HAP-1 (cell line): ENCODE data around the gene ZNF516.
A peak's percentile ranks its signal among the peaks of the same experiment; 100 is the strongest.

Experiments used
- DNase-seq, 2 experiments: peaks; one replicate each; pipeline ENCODE4 v3.0.0-alpha.2; 2016 to 2020; ENCODE audit warnings: low spot score in 2 of 2
- H3K27me3 ChIP-seq: fragments of 250-450 bp; sonication (Bioruptor Pico); 2 replicates; pipeline ENCODE4 v1.5.1; 2020; ENCODE audit warnings: low read depth, mild to moderate bottlenecking, moderate library complexity
- H3K36me3 ChIP-seq: fragments of 250-450 bp; sonication (Bioruptor Pico); replicated peaks from 2 replicates; pipeline ENCODE4 v1.5.1; 2020; ENCODE audit warnings: mild to moderate bottlenecking
- H3K4me1 ChIP-seq: fragments of 250-450 bp; sonication (Bioruptor Pico); 2 replicates; pipeline ENCODE4 v1.5.1; 2020; ENCODE audit warnings: mild to moderate bottlenecking
- H3K4me3 ChIP-seq: fragments of 250-450 bp; sonication (Bioruptor Pico); 2 replicates; pipeline ENCODE4 v1.5.1; 2020; ENCODE audit warnings: mild to moderate bottlenecking, moderate library complexity
- H3K9me3 ChIP-seq: fragments of 250-450 bp; sonication (Bioruptor Pico); 2 replicates; pipeline ENCODE4 v1.5.1; 2020; ENCODE audit warnings: mild to moderate bottlenecking, moderate library complexity
- in situ Hi-C: fragments of 300-500 bp; cut with MboI; formaldehyde crosslinking; loops from 3 replicates; pipeline ENCODE4 v1.14.3; 2020; ENCODE audit warnings: low sequenced_read_pairs, inconsistent platforms, mixed read lengths

ZNF516 gene

DNA sequence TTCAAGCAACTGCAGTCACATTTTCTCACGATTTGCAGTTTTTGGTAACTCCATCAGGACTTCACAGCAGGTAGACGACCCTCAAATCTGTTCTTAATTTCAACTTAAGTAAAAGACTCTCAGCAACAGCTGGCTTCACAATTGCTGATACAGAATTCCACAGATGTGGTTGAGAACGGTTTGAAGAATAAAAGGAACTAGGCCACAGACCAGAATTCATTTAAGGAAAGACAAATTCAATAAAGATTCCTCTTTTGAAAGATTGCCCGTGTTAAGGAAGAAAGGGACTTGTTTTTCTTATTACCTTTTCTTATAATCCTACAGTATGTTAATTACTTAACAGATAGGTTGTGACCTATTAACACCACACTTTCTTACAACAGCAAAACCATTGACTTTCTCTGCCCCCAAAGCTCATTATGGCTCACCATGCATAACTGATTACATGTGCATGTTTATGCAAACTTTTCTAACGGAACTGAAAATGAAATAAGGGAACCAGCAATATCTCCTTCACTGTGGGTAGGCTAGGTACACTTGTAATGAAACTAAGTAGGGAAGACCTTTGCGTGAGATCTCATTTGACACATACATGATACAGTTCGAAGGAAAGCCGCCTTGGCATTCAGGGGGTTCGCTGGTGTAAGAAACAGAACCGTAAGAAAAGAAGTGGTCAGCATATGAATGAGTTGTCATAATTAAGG lies 4.7 kb upstream of the ZNF516 start:
- H3K4me3 ChIP-seq = no peak overlapping the region
- no peaks in the 10 kb centered on the region for H3K9me3 ChIP-seq

GRCh38 chr18:76499021-76499420 lies 4.0 kb upstream of the ZNF516 start:
- H3K36me3 ChIP-seq = no peaks in the 10 kb centered on the region
- in situ Hi-C loops = no loop called here
- DNase-seq = no peak
- no peak overlapping the region for H3K4me3 ChIP-seq
- no peaks in the 10 kb centered on the region for H3K9me3 ChIP-seq
- H3K4me1 ChIP-seq = peaks cover 5% of the 10 kb centered on the region
- H3K27me3 ChIP-seq = no peaks in the 10 kb centered on the region

More for the DNA sequence above, 4.7 kb upstream of the ZNF516 start:
- in situ Hi-C loops = no loop called here
- Histone ChIP-seq H3K27me3 (no peaks in the 10 kb centered on the region), H3K36me3 (no peaks in the 10 kb centered on the region), H3K4me1 (peaks cover 5% of the 10 kb centered on the region)
- DNase-seq = peak in 1 of 2 experiments; percentile 1

DNA sequence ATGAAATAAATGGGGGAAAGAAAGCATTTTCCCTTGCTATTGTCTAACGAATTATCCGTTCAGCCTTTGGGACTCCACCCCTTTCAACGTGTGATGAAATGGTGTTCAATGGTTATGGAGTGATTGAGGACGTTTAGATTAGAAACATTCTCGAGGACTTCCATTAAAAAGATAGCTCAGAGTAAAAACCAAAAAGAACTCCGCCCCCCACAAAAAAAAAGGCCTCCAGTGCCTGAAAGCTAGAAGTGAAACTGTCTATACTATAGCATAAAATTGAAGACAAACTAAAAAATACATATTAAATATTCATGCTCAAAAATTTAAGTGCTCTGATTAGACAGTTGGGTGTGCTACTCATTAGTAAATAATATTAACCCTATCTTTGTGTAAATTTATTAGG lies 3.0 kb upstream of the ZNF516 start:
- Histone ChIP-seq H3K36me3 (no peaks in the 10 kb centered on the region), H3K4me3 (no peak overlapping the region), H3K4me1 (peaks cover 7% of the 10 kb centered on the region), H3K27me3 (no peaks in the 10 kb centered on the region), H3K9me3 (no peaks in the 10 kb centered on the region)
- DNase-seq = no peak
- in situ Hi-C loops = no loop called here

DNA sequence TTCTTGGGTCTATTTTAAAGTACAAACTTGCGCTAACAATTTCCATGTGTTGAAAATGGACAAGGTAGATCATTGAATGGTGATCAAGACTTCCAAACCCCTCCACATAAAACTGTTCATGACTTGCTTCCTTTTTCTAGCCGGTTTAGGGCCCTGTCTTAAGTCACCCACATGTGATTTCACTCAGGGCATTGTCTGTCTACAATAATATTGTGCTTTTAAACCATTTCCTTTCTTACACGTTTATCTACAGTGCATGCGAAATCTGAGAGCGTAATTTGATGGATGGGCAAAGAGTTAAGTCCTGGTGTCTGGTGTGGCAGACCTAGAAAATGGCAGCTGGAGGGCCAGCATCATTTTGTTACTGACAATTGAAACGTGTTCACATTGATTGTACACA lies 2.0 kb upstream of the ZNF516 start:
- DNase-seq = no peak
- in situ Hi-C loops = no loop called here
- H3K27me3 ChIP-seq = no peaks in the 10 kb centered on the region
- peaks cover 7% of the 10 kb centered on the region for H3K4me1 ChIP-seq
- H3K9me3 ChIP-seq = no peaks in the 10 kb centered on the region
- no peak overlapping the region for H3K4me3 ChIP-seq
- no peaks in the 10 kb centered on the region for H3K36me3 ChIP-seq

- H3K4me3 ChIP-seq = peak overlapping the region; percentile 53
- DNase-seq = peak; percentile 54 to 73
- H3K36me3 ChIP-seq = no peaks in the 10 kb centered on the region
- in situ Hi-C loops = no loop called here
- H3K9me3 ChIP-seq = no peaks in the 10 kb centered on the region
- no peaks in the 10 kb centered on the region for H3K27me3 ChIP-seq
- H3K4me1 ChIP-seq = peaks cover 7% of the 10 kb centered on the region
Observed at GRCh38 chr18:76496194-76496890, 1.3 kb upstream of the ZNF516 start.

DNA sequence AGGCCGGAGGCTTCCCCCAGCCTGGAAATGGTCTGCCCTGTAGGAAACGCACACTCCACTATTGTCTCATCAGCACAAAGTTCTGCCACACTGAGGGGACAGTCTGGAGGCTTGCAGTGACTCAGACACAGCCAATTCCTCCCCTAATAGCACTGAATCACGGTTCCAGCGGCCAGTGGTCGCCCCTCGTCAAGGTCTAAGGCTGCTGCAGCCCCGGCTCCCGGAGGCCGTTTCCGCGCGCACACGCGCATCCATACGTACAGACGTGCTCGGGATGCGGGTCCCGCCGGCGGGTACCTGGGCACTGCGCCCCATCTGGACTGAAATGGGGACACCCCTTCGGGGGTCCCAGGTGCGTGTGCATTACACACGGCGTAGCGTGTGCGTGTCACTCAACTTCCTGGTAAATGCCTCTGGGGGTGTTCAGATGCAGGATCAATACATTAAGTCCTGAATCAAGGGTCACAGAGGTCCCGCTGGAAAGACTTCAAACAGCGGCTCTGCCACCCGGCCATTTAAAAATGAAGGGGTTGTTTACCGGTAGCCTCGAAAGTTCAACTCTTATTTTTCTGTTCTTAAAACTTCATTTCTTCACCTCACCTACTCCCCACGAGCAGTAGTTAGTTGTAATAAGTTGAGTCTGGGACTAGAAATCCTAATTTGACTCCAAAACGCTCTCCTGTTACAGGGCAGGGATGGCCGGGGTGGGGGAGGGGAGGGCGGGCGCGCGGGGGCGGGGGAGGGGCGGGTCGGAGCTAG lies 572 bp upstream of the ZNF516 start:
- Histone ChIP-seq H3K4me3 (peak overlapping the region; percentile 53), H3K36me3 (no peaks in the 10 kb centered on the region), H3K27me3 (no peaks in the 10 kb centered on the region), H3K4me1 (peaks cover 7% of the 10 kb centered on the region), H3K9me3 (no peaks in the 10 kb centered on the region)
- DNase-seq = peak; percentile 2 to 64
- in situ Hi-C loops = no loop called here

DNA sequence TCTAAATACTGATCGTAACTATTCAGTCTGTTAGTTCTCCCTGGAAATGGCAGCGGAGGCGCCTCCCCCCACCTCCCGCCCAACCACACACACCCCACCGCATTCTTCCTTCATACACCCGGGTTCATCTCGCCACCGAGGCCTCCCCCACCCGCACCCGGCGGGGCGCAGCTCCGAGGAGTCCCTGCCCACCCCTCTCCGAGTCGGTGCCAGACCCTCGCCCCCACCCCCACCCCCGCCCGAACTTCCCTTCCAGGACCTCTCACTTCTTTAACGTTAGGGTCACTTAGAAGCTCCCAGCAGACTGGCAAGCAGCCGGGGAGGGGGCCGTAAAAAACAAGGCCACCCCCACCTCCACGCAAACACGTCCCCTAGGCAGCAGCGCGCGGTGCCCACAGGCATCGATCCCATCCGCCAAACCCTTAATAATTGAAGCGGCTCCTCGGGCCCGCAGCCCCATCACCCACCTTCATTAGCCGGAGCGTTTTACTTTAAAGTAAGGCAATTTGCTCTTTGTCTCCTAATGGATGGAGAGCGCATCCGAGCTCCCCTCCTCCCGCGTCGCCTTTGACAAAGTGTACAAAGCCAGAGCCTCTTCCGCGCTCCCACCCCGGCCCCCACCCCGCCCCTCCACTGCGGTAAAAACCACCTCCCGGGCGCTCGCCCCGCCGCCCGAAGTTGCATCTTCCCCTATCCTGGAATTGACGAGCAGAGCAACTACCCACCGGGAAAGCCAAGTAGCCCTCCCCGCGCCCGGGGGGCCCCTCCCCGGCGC lies 624 bp downstream of the ZNF516 start:
- Histone ChIP-seq H3K36me3 (no peaks in the 10 kb centered on the region), H3K9me3 (no peaks in the 10 kb centered on the region), H3K4me3 (peak overlapping the region; percentile 61), H3K4me1 (peaks cover 13% of the 10 kb centered on the region), H3K27me3 (no peaks in the 10 kb centered on the region)
- peak; percentile 42 to 76 for DNase-seq
- in situ Hi-C loops = no loop called here

- DNase-seq = peak; percentile 68
- Histone ChIP-seq H3K4me3 (peak overlapping the region; percentile 61), H3K27me3 (no peaks in the 10 kb centered on the region), H3K9me3 (no peaks in the 10 kb centered on the region), H3K4me1 (peaks cover 22% of the 10 kb centered on the region), H3K36me3 (no peaks in the 10 kb centered on the region)
- in situ Hi-C loops = no loop called here
Observed at GRCh38 chr18:76493213-76494161, 1.6 kb downstream of the ZNF516 start.

DNA sequence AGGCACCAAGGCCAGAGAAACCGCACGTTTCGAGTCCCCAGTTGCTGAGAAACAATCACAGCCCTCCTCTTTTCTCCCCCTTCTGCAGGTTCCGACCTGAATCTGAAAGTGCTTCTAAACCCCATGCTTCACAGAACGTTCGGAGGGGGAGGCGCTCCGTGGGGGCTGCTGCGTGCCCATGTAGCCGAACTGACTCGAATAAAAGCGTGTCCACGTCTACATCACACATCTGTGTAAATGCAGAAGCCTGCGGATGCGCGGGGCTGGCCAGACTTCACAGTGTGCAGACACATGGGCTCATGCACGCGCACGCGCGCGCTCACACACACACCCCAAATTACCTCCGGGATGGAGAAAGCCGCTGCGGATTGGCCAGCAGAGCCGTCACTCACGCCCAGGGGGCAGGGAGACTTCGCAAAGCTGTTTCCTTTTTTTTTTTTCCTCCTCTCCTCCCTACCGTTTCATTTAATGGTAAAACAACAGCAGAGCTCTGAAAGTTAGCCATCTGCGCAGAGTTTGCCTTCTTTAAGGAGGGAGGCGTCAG lies 2.3 kb downstream of the ZNF516 start:
- Histone ChIP-seq H3K27me3 (no peaks in the 10 kb centered on the region), H3K9me3 (no peaks in the 10 kb centered on the region), H3K4me3 (peak overlapping the region; percentile 61), H3K4me1 (peaks cover 28% of the 10 kb centered on the region), H3K36me3 (no peaks in the 10 kb centered on the region)
- DNase-seq = peak; percentile 93 to 100
- in situ Hi-C loops = no loop called here

DNA sequence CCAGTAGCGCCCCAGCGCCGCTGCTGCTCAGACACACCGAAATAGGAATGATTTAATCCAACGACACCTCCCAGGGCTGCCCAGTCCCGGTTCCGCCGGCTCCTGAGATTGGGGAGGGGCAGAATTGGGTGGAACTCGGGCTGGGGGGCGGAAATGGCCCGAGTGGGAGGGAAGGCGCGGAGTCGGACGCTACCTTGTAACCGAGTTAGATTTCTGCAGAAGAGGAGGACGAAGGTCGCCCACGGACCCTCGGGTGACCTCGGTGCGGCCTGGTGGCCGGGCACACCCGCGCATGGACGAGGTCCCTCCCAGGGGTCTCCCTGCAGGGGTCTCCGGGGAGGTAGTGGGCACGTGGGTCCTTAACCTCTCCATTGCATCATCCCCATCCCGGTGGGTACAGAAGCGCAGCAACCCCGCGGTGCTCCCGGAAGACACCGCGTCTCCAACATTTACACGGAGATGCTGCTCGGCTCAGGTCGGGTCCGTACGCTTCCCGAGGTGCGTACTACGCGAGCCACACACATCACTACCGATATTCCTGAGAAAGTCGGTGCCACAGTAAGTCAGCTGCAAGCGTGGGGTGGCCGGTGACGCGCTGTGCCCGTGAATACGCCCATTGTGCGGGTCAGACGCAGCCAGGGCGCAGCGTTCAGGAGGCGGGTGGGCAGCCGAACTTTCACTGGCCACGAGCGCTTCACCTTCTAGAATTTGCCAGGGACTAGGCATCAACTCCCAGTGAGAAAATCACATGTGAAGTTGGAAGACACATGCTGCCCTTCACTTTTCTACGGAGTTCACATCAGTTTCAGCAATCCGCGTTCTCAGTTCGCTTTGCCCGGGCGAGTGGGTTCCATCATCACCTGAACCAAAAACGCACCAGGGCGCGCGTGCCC lies 3.0 kb downstream of the ZNF516 start:
- Histone ChIP-seq H3K4me1 (peaks cover 35% of the 10 kb centered on the region), H3K4me3 (peak overlapping the region; percentile 61), H3K27me3 (no peaks in the 10 kb centered on the region), H3K9me3 (no peaks in the 10 kb centered on the region), H3K36me3 (no peaks in the 10 kb centered on the region)
- in situ Hi-C loops = no loop called here
- DNase-seq = peak; percentile 23 to 54

GRCh38 chr18:76491473-76491775 lies 3.6 kb downstream of the ZNF516 start:
- no peaks in the 10 kb centered on the region for H3K36me3 ChIP-seq
- H3K9me3 ChIP-seq = no peaks in the 10 kb centered on the region
- peak overlapping the region; percentile 61 for H3K4me3 ChIP-seq
- in situ Hi-C loops = no loop called here
- H3K27me3 ChIP-seq = no peaks in the 10 kb centered on the region
- peaks cover 34% of the 10 kb centered on the region for H3K4me1 ChIP-seq
- DNase-seq = peak; percentile 57 to 92
